Activated CD8-positive, alpha-beta memory T cell treated with anti-CD3 and anti-CD28 coated beads, Interleukin-2, amount 50 U/mL, for 48 hours (primary cell): ENCODE results near the gene BBS9.
"Not testable (repeated sequence)": the region's sequence is repeated elsewhere in the genome, so short reads cannot be mapped to it uniquely, and the experiment has no call there.

Experiments
- DNase-seq: peaks from one replicate; pipeline ENCODE4 v3.0.0-alpha.2; 2020

Gene BBS9

DNA sequence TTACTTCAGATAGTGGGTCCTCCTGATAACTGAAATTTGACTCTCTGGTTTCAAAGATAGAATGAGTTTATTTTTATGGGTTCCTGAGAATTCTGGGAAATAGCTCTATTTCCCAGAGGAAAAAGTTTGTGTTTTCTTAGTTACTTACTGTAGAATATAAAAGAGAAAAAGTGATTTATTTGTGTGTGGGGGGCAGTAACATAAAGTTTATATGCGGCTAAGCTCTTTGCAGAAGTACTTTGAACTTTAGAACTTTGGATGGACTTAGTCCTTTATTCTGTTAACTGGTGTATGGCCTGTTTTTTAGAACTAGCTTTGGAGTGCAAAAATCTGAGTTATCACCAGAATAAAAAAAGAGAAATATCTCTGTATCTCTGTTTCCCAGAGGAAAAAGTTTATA is 157.1 kb downstream of the BBS9 start:
- no peak for DNase-seq

DNA sequence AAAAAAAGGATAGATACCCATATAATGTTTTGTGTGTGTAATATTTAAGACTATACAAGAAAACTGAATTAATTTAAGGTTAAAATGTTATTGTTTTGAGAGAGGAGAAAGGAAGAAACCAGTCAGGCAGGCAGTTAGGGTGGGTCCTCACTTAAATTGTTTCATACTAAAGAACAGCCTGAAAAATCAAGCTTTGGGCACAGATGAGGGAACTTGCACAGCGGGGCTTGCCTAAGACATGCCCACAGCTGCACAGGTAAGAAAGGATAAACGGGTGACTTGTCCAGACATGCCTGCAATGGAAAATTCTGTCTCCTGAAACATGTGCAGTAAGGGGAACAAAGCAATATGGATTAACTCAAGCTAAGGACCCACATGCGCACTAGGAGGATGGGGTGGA is 158.4 kb downstream of the BBS9 start:
- no peak for DNase-seq

DNA sequence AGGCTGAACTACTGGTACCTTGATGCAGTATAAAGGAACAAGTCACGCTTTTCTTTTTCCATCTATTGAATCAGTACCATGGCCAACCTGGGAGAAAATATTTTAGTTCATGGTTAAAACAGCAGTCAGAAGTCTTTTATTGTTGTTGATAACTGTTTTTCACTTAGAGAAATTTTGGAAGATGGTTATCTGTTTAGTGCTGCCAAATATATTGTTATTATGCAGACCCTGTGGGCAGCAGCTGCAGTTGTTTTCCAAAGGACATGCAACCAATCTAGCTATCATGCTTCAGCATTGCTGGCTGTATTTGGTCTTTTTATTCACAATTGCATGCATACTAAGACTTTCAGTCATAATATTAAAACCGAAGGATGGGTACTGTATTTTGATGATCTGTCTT is 169.5 kb downstream of the BBS9 start:
- DNase-seq: no peak

- DNase-seq: no peak
These were observed 170.1 kb downstream of the BBS9 start for GRCh38 chr7:33299425-33299824.

GRCh38 chr7:33300131-33300530 is 170.8 kb downstream of the BBS9 start:
- no peak for DNase-seq

DNA sequence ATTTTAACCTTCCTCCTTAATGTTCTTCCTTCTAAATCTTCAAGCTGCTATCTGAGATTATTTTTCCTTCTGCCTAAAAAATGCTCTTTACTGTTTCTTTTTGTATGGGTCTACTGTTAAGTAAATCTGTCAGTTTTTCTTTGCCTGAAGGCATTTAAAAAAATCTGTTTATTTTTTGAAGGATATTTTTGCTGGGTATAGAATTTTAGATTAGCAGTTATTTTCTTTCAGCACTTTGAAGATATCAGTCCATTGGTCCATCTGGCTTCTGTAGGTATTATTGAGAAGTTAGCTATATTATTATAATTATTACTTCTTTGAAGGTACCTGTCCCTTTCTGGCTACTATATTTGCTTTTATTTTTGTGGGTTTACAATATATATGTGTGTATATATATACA is 171.4 kb downstream of the BBS9 start:
- DNase-seq: no peak

DNA sequence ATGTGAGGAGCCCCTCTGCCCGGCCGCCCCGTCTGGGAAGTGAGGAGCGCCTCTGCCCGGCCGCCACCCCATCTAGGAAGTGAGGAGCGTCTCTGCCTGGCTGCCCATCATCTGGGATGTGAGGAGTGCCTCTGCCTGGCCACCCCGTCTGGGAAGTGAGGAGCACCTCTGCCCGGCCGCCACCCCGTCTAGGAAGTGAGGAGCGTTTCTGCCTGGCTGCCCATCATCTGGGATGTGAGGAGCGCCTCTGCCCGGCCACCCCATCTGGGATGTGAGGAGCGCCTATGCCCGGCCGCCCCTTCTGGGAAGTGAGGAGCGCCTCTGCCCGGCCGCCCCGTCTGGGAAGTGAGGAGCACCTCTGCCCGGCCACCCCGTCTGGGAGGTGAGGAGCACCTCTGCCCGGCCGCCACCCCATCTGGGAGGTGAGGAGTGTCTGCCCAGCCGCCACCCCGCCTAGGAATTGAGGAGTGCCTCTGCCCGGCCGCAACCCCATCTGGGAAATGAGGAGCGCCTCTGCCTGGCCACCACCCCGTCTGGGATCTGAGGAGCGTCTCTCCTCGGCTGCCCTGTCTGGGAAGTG is 174.7 kb downstream of the BBS9 start:
- DNase-seq: not testable (repeated sequence)

- DNase-seq: no peak
These were observed 177.8 kb downstream of the BBS9 start for GRCh38 chr7:33307205-33307604.

- no peak for DNase-seq
These were observed 181.2 kb downstream of the BBS9 start for GRCh38 chr7:33310546-33310945.

DNA sequence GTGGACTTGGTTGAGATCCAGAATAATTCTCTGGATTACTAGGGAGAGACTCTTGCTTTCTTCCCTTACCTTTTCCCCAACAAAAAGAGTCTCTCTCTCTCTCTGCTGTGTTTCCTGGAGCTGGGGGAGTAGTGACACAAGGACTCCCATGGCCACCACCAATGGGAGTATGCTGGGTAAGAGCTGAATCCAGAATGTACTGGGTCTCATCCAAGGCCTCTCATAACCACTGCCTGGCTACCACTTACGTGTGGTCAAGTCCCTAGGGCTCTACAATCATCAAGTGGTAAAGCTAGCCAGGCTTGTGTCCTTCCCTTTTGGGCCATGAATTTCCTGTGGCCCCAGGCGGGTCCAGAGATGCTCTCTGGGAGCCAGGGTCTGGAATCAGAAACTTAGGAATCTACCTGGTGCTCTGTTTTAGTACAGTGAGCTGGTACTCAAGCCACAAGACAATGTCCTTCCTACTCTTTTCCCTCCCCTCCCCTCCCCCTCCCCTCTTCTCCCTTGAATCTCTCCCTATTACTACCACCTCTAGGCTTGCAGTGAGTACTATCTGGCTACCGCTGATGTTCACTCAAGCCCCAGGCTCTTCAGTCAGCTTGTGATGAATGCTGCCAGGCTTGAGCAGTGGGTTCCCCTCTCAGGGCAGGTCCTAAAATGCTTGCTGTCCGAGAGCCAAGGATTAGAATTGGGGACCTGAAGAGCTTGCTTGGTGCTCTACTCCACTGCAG is 196.6 kb downstream of the BBS9 start:
- DNase-seq: no peak

DNA sequence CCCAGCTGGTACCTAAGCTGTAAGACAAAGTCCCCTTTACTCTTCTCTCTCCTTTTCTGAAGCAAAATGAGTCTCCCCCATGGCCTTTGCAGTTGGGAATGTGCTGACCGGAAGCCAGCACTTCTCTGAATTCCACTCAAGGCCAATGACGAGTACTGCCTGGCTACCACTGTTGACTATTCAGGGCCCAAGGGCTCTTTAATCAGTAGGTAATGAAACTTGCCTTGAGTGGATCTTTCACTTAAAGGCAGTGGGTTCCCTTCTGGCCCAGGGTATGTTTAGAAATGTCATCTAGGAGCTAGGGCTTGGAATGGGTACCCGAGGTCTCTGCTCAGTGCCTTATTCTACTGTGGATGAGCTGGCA is 197.1 kb downstream of the BBS9 start:
- no peak for DNase-seq

- DNase-seq: no peak
These were observed 198.1 kb downstream of the BBS9 start for GRCh38 chr7:33327427-33327826.

- DNase-seq: no peak
These were observed 205.0 kb downstream of the BBS9 start for GRCh38 chr7:33334349-33334748.

DNA sequence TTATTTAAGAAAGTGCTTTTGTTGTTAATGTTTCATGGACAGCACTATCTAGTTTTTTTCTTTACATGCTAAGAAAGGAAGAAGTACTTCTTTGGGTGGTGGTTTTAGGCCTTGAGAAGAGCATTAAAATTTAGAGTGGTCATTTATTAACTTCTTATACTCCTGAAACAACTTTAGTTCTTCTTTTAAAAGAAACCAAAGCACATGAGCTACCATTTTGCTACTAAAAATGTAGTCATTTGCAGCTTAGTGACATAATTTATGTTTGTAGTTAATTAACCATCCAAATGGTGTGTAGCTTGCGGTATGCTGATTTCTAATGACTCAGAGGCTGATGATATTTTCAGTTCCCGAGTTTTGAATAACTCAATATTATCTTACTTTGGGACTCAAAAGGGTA is 207.5 kb downstream of the BBS9 start:
- no peak for DNase-seq

GRCh38 chr7:33339074-33339790 is 209.9 kb downstream of the BBS9 start:
- DNase-seq: no peak

- no peak for DNase-seq
These were observed 216.7 kb downstream of the BBS9 start for GRCh38 chr7:33346055-33346454.

GRCh38 chr7:33350577-33350976 is 221.2 kb downstream of the BBS9 start:
- no peak for DNase-seq

- no peak for DNase-seq
These were observed 222.3 kb downstream of the BBS9 start for GRCh38 chr7:33351709-33352108.

GRCh38 chr7:33354201-33354600 is 224.8 kb downstream of the BBS9 start:
- no peak for DNase-seq

DNA sequence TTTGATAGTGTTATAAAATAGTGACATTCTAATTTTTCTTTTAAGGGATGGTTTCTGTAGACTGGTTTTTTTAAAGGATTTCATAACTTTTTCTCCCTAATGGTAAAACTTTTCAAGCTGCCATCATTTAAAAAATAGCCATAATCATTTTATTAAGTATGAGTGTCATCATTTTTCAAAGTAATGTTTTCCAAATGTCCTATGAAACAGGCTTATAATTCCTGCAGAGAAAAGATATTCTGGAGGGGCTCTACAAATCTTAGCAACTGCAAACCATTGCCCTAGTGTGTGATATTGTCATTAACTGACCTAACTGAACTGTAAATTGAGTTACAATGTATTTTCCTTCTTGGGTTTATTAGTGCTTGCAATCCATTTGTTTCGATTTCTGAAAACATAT is 226.0 kb downstream of the BBS9 start:
- no peak for DNase-seq

DNA sequence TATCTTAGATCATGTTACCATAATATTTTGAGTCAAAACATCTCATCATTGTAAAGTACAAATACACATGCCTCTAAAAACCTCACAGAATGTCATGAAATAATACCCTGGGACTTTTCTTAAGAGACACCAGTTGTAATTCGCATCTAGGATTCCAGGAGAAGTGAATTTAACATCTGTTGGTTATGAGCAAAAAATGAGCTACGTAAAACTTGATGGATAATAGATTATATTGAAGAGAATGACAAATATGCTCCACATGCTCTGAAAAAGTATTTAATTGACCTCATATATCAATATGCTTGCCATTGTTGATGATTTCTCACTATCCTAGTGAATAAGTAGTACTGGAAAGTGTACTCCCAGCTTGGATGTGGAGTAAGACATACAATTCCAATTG is 227.0 kb downstream of the BBS9 start:
- DNase-seq: no peak

- DNase-seq: no peak
These were observed 228.5 kb downstream of the BBS9 start for GRCh38 chr7:33357846-33358245.

GRCh38 chr7:33369888-33370287 is 240.5 kb downstream of the BBS9 start:
- DNase-seq: no peak

DNA sequence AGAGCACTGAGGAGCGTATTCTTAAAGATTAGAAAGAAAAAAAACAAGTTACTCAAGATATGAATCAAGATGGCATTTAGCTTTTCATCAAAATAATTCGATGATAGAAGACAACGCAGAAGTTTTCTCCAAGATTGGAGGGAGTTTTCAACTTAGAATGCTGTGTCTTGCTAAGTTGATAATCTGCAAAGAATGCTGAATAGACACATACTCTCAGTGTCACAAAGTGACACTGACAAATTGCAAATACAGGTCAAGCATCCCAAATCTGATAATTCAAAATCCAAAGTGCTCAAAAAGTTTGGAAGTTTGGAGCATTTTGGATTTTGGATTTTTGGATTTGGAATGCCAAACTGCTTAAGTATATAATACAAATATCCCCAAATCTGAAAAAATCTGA is 243.8 kb downstream of the BBS9 start:
- no peak for DNase-seq
